Coronary artery (tissue), 2 donors: ENCODE measurements around the gene WDR91.

ENCODE experiments used
- DNase-seq: peaks from one replicate; pipeline ENCODE4 v3.0.0-alpha.2; 2017; ENCODE audit warnings: low spot score
- H3K27ac ChIP-seq, 2 donors: fragments of 200-600 bp; sonication (generic); one replicate each; pipeline ENCODE4 v1.5.1; 2016 to 2019
- H3K4me3 ChIP-seq: fragments of 200-600 bp; sonication (generic); 2 replicates; pipeline ENCODE4 v1.5.1; 2016; ENCODE audit warnings: mild to moderate bottlenecking, moderate library complexity
- CTCF ChIP-seq: fragments of 200-600 bp; sonication (generic); IDR thresholded peaks from one replicate; pipeline ENCODE4 v1.5.1; 2019; ENCODE audit warnings: antibody characterized with exemption

WDR91 gene

GRCh38 chr7:135152442-135152841 is 58.9 kb downstream of the WDR91 start:
- TF ChIP-seq CTCF: no peak
- H3K27ac ChIP-seq: peak overlapping the region in 1 of 2 donors; percentile 82
- no peak overlapping the region for H3K4me3 ChIP-seq
- no peak for DNase-seq

GRCh38 chr7:135151533-135151932 is 59.8 kb downstream of the WDR91 start:
- no peak for DNase-seq
- no peak for TF ChIP-seq CTCF
- Histone ChIP-seq H3K27ac (peak overlapping the region in 1 of 2 donors; percentile 82), H3K4me3 (no peak overlapping the region)

- no peak for TF ChIP-seq CTCF
- no peak for DNase-seq
- Histone ChIP-seq H3K27ac (peak overlapping the region in 1 of 2 donors; percentile 82), H3K4me3 (peak overlapping the region; percentile 79)
Observed at GRCh38 chr7:135151132-135151531, 60.2 kb downstream of the WDR91 start.

- no peak for DNase-seq
- Histone ChIP-seq H3K27ac (peak overlapping the region; percentile 82 to 94), H3K4me3 (peak overlapping the region; percentile 79)
- no peak for TF ChIP-seq CTCF
Observed at GRCh38 chr7:135150072-135150782, 61.1 kb downstream of the WDR91 start.

GRCh38 chr7:135147899-135148721 is 63.2 kb downstream of the WDR91 start, which contains the start of gene TMEM140:
TSS of gene TMEM140 (plus strand) at chr7:135148072. CDS start at chr7:135164442, 16,370 bp downstream.
- DNase-seq: no peak
- H3K4me3 ChIP-seq: peak within 1 kb of the TSS; percentile 79
- peak within 1 kb of the TSS; percentile 94 to 97 for H3K27ac ChIP-seq
- no peak for TF ChIP-seq CTCF

- H3K27ac ChIP-seq: peak overlapping the region; percentile 94 to 97
- DNase-seq: no peak
- no peak for TF ChIP-seq CTCF
- H3K4me3 ChIP-seq: peak overlapping the region; percentile 79
Observed at GRCh38 chr7:135147341-135147898, 63.9 kb downstream of the WDR91 start.
